Measurements from ENCODE around the gene PKP4. TPM values are rescaled to one million over a fixed set of nuclear protein-coding genes. Genes with fewer than 3 reads are reported as not detected.

The PKP4 gene
- total RNA-seq, 1 donor from 2014 or later, result 62.9 TPM

DNA sequence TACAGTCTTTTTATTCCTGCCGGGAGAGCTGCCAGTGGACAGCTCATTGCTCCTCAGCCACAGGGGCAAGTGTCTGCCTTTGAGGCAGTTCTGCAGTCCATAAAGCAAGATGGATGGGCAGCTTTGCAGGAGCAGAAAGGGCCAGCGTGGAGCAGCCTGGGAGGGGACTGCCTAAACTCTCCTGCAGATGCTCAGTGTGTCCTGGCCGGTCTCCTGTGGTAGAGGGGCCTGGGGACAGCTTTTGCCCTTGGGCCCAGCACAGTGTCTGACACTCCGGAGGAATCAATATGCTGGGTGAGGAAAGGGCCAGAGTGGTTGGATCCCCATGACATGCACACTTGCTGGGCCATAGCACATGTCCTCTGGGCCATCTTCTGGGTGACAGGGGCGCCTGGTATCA is 272.7 kb downstream of the PKP4 start:
- TF ChIP-seq, protein P1, sequence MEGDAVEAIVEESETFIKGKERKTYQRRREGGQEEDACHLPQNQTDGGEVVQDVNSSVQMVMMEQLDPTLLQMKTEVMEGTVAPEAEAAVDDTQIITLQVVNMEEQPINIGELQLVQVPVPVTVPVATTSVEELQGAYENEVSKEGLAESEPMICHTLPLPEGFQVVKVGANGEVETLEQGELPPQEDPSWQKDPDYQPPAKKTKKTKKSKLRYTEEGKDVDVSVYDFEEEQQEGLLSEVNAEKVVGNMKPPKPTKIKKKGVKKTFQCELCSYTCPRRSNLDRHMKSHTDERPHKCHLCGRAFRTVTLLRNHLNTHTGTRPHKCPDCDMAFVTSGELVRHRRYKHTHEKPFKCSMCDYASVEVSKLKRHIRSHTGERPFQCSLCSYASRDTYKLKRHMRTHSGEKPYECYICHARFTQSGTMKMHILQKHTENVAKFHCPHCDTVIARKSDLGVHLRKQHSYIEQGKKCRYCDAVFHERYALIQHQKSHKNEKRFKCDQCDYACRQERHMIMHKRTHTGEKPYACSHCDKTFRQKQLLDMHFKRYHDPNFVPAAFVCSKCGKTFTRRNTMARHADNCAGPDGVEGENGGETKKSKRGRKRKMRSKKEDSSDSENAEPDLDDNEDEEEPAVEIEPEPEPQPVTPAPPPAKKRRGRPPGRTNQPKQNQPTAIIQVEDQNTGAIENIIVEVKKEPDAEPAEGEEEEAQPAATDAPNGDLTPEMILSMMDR (IDR thresholded peaks at IDR 0.05; ENCODE audit: unreplicated experiment), result no peak
- Mint-ChIP-seq H3K27me3 (peaks cover 15% of the 10 kb centered on the region), H3K27ac (no peak overlapping the region), H3K9me3 (ENCODE audit: low read depth) (no peaks in the 10 kb centered on the region), H3K4me3 (ENCODE audit: low read depth) (no peak overlapping the region), H3K36me3 (ENCODE audit: insufficient read depth) (no peaks in the 10 kb centered on the region), H3K4me1 (ENCODE audit: low read depth) (peaks cover 13% of the 10 kb centered on the region)
- DNase-seq (ENCODE audit: low spot score, unreplicated experiment), result no peak

DNA sequence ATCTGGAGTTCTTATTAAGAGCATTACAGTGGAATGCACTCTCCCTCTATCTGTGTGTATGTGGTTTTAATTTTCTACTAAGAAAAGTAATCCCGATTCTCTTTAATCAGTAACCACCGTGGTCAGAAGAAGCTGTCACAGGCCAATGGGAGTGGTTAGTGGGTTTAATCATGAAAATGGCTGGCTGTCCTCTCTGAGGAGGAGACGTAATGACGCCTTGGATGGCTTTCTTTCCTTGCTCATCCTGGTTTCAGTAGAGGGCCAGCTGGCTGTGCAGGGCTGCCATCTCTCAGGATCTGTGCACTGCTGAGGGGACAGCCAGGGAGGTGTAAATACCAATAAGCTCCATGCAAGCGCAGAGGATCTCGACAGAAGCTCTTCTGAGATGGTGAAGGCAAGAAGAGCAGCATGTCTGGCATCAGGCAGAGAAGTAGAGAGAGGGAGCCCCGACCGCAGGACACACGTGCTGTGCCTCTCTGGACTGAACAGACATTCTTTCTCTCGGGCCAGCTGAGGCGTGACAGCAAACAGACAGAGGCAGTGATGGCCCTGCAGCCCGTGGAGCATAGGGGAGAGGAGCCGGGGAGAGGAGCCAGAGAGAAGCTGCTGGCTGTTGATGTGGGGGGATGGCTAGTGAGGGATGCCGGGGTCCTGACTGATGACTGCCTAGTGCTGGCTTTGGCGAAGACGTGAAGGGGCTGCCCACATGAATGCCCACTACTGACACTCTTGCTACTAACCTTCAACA is 273.3 kb downstream of the PKP4 start:
- Mint-ChIP-seq H3K4me3 (ENCODE audit: low read depth) (no peak overlapping the region), H3K4me1 (ENCODE audit: low read depth) (peaks cover 9% of the 10 kb centered on the region), H3K27me3 (peaks cover 15% of the 10 kb centered on the region), H3K36me3 (ENCODE audit: insufficient read depth) (no peaks in the 10 kb centered on the region), H3K27ac (no peak overlapping the region), H3K9me3 (ENCODE audit: low read depth) (no peaks in the 10 kb centered on the region)
- no peak for DNase-seq (ENCODE audit: low spot score, unreplicated experiment)
- TF ChIP-seq, protein P1 (IDR thresholded peaks at IDR 0.05; ENCODE audit: unreplicated experiment), result no peak

DNA sequence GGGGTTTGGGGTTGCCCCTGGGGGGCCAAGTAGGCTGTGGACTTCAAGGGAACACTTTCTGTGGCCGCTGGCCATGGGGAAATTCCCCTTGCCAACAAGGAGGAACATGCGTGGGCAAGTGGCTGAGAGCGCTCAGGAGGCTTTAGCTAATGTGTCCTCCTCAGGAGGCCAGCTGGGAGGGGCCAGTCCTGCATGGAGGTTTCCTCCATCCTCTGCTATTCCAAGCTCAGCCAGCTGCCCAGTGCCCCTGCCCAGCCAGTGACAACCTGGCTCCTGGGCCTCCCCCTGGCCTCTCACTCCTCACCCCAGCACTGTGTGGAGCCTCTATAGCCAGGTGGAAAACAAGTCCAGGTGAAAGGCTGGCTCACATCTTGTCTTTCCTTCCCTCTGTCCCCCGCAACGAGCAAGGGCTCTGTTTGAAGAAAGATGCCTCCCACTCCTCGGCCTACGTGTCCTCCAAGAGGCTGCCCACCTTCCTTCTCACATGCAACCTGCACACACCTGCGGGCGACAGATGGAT is 273.9 kb downstream of the PKP4 start:
- TF ChIP-seq, protein P1 (IDR thresholded peaks at IDR 0.05; ENCODE audit: unreplicated experiment), result no peak
- no peak overlapping the region for H3K4me3 Mint-ChIP-seq (ENCODE audit: low read depth)
- no peaks in the 10 kb centered on the region for H3K36me3 Mint-ChIP-seq (ENCODE audit: insufficient read depth)
- peaks cover 5% of the 10 kb centered on the region for H3K4me1 Mint-ChIP-seq (ENCODE audit: low read depth)
- no peak overlapping the region for H3K27ac Mint-ChIP-seq
- no peaks in the 10 kb centered on the region for H3K9me3 Mint-ChIP-seq (ENCODE audit: low read depth)
- H3K27me3 Mint-ChIP-seq, result peaks cover 15% of the 10 kb centered on the region
- DNase-seq (ENCODE audit: low spot score, unreplicated experiment), result no peak

DNA sequence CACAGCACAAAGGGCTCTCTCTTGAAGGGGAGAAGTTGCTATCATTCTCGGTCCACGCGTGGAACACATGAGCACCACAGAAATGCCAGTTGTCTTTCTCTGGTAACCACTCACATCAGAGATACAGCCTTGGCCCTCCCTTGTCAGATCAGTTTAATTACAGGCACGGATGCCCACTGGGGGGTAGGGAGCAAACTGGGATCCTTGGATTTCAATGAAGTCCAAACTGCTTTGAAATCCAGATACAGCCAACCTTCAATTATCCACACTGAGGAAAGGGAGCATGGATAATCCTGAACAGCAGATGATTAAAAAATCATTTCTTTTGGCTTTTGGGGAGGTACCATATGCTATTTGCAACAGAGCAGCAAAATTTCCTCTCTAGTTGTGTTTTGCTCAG is 274.6 kb downstream of the PKP4 start:
- Mint-ChIP-seq H3K4me1 (ENCODE audit: low read depth) (peaks cover 2% of the 10 kb centered on the region), H3K27ac (no peak overlapping the region), H3K27me3 (peaks cover 22% of the 10 kb centered on the region), H3K9me3 (ENCODE audit: low read depth) (no peaks in the 10 kb centered on the region), H3K4me3 (ENCODE audit: low read depth) (no peak overlapping the region), H3K36me3 (ENCODE audit: insufficient read depth) (no peaks in the 10 kb centered on the region)
- DNase-seq (ENCODE audit: low spot score, unreplicated experiment), result no peak
- TF ChIP-seq, protein P1 (IDR thresholded peaks at IDR 0.05; ENCODE audit: unreplicated experiment), result no peak

Other genes with a start within 250 kb of the PKP4 start
- gene CCDC148, start 199 bp upstream of the PKP4 start, total RNA-seq, result 3.9 and 4.6 TPM in 2 replicates